ENCODE data around the gene GFRA4.

The GFRA4 gene

GRCh38 chr20:3646651-3647050 lies 16.5 kb downstream of the GFRA4 start:
- Histone ChIP-seq H3K9me3 (ENCODE audit: low read depth, low read length) (no peaks in the 10 kb centered on the region), H3K4me3 (no peak overlapping the region), H3K36me3 (ENCODE audit: insufficient read depth, low read length) (no peaks in the 10 kb centered on the region), H3K9ac (ENCODE audit: insufficient read length) (no peak overlapping the region), H3K27ac (no peak overlapping the region)
- DNase-seq (ENCODE audit: low read depth, low spot score): no peak
- TF ChIP-seq POLR2AphosphoS5 (IDR thresholded peaks at IDR 0.05; ENCODE audit: borderline replicate concordance, low read depth, low read length) (no peak), FOXP2 (optimal IDR thresholded peaks at IDR 0.05; ENCODE audit: control extremely low read depth, extremely low read length, insufficient read depth) (no peak), EZH2 (IDR thresholded peaks at IDR 0.05) (no peak)

- Histone ChIP-seq H3K36me3 (ENCODE audit: insufficient read depth, low read length) (no peaks in the 10 kb centered on the region), H3K9me3 (ENCODE audit: low read depth, low read length) (no peaks in the 10 kb centered on the region), H3K9ac (ENCODE audit: insufficient read length) (no peak overlapping the region), H3K4me3 (no peak overlapping the region), H3K27ac (no peak overlapping the region)
- no peak for TF ChIP-seq FOXP2 (optimal IDR thresholded peaks at IDR 0.05; ENCODE audit: control extremely low read depth, extremely low read length, insufficient read depth)
- no peak for TF ChIP-seq POLR2AphosphoS5 (IDR thresholded peaks at IDR 0.05; ENCODE audit: borderline replicate concordance, low read depth, low read length)
- no peak for TF ChIP-seq EZH2 (IDR thresholded peaks at IDR 0.05)
- DNase-seq (ENCODE audit: low read depth, low spot score): no peak
These were observed 17.1 kb downstream of the GFRA4 start for GRCh38 chr20:3646067-3646440.

- no peak overlapping the region for H3K27ac ChIP-seq
- H3K4me3 ChIP-seq: no peak overlapping the region
- H3K9ac ChIP-seq (ENCODE audit: insufficient read length): no peak overlapping the region
- no peaks in the 10 kb centered on the region; the same call in 1 of the 2 replicates for H3K9me3 ChIP-seq (ENCODE audit: low read depth, low read length)
- 0 out of 2 replicates have a peak, but pooled peaks cover 2% of the 10 kb centered on the region for H3K36me3 ChIP-seq (ENCODE audit: insufficient read depth, low read length)
- no peak for DNase-seq (ENCODE audit: low read depth, low spot score)
- TF ChIP-seq FOXP2 (optimal IDR thresholded peaks at IDR 0.05; ENCODE audit: control extremely low read depth, extremely low read length, insufficient read depth) (no peak), EZH2 (IDR thresholded peaks at IDR 0.05) (no peak), POLR2AphosphoS5 (IDR thresholded peaks at IDR 0.05; ENCODE audit: borderline replicate concordance, low read depth, low read length) (no peak)
These were observed 17.7 kb downstream of the GFRA4 start for GRCh38 chr20:3645309-3646066.

GRCh38 chr20:3640259-3640658 lies 22.9 kb downstream of the GFRA4 start:
- no peak overlapping the region for H3K4me3 ChIP-seq
- H3K9me3 ChIP-seq (ENCODE audit: low read depth, low read length): no peaks in the 10 kb centered on the region; the same call in 1 of the 2 replicates
- no peak overlapping the region for H3K9ac ChIP-seq (ENCODE audit: insufficient read length)
- TF ChIP-seq EZH2 (IDR thresholded peaks at IDR 0.05): no peak
- no peak for TF ChIP-seq FOXP2 (optimal IDR thresholded peaks at IDR 0.05; ENCODE audit: control extremely low read depth, extremely low read length, insufficient read depth)
- TF ChIP-seq POLR2AphosphoS5 (IDR thresholded peaks at IDR 0.05; ENCODE audit: borderline replicate concordance, low read depth, low read length): no peak
- DNase-seq (ENCODE audit: low read depth, low spot score): no peak
- H3K36me3 ChIP-seq (ENCODE audit: insufficient read depth, low read length): 0 out of 2 replicates have a peak, but pooled peaks cover 3% of the 10 kb centered on the region
- no peak overlapping the region for H3K27ac ChIP-seq

DNA sequence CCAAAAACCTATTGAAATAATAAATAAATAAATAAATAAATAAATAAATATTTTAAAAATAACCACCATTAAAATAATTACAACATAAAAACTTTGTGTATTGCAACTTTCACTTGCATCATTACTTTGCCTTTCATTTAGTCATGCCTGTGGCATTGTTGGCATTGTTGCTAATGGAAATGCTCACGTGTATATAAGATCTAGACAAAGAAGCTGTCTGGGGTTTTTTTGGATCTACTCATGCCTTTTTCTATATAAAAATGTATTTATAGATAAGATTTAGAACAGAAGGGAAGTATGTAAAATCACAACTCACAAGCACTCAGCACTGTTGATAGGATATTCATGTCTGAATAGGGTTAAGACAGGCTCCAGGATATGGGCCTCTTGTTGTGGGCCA lies 27.9 kb downstream of the GFRA4 start:
- H3K9me3 ChIP-seq (ENCODE audit: low read depth, low read length): no peaks in the 10 kb centered on the region; the same call in 1 of the 2 replicates
- no peaks in the 10 kb centered on the region for H3K36me3 ChIP-seq (ENCODE audit: insufficient read depth, low read length)
- no peak overlapping the region for H3K4me3 ChIP-seq
- H3K9ac ChIP-seq (ENCODE audit: insufficient read length): no peak overlapping the region
- TF ChIP-seq EZH2 (IDR thresholded peaks at IDR 0.05) (no peak), POLR2AphosphoS5 (IDR thresholded peaks at IDR 0.05; ENCODE audit: borderline replicate concordance, low read depth, low read length) (no peak), FOXP2 (optimal IDR thresholded peaks at IDR 0.05; ENCODE audit: control extremely low read depth, extremely low read length, insufficient read depth) (no peak)
- H3K27ac ChIP-seq: no peak overlapping the region
- no peak for DNase-seq (ENCODE audit: low read depth, low spot score)

DNA sequence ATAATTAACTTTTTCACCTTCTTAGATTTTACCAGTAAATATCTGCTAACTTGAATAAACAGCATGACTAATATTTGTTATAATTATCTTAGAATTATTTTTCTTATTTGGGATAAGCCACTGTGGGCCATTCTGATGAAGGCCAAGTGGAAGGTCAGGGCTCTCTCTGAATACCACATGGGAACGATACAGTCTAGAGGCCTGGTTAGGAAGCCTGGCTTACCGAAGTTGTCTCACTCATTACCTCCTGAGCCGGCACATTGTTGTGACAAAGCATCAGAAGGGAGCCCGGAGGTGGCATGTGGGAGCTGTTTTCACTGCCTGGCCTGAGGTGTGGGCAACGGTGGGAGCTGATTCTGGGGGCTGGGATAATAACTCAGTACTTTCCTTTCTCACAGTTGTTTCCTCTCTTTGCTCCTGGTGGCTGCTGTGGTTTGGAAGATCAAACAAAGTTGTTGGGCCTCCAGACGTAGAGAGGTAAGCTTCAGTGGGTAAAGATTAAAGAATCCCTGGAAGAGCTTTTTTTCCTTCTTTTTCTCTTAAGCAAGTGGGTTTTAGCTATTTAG lies 29.2 kb downstream of the GFRA4 start:
- Histone ChIP-seq H3K27ac (no peak overlapping the region), H3K9me3 (ENCODE audit: low read depth, low read length) (no peaks in the 10 kb centered on the region), H3K36me3 (ENCODE audit: insufficient read depth, low read length) (no peaks in the 10 kb centered on the region), H3K9ac (ENCODE audit: insufficient read length) (no peak overlapping the region), H3K4me3 (no peak overlapping the region)
- no peak for TF ChIP-seq FOXP2 (optimal IDR thresholded peaks at IDR 0.05; ENCODE audit: control extremely low read depth, extremely low read length, insufficient read depth)
- no peak for TF ChIP-seq POLR2AphosphoS5 (IDR thresholded peaks at IDR 0.05; ENCODE audit: borderline replicate concordance, low read depth, low read length)
- no peak for TF ChIP-seq EZH2 (IDR thresholded peaks at IDR 0.05)
- no peak for DNase-seq (ENCODE audit: low read depth, low spot score)

- H3K27ac ChIP-seq: no peak overlapping the region
- H3K9me3 ChIP-seq (ENCODE audit: low read depth, low read length): no peaks in the 10 kb centered on the region
- TF ChIP-seq POLR2AphosphoS5 (IDR thresholded peaks at IDR 0.05; ENCODE audit: borderline replicate concordance, low read depth, low read length) (no peak), FOXP2 (optimal IDR thresholded peaks at IDR 0.05; ENCODE audit: control extremely low read depth, extremely low read length, insufficient read depth) (no peak), EZH2 (IDR thresholded peaks at IDR 0.05) (no peak)
- no peak overlapping the region for H3K4me3 ChIP-seq
- no peak for DNase-seq (ENCODE audit: low read depth, low spot score)
- H3K9ac ChIP-seq (ENCODE audit: insufficient read length): no peak overlapping the region
- H3K36me3 ChIP-seq (ENCODE audit: insufficient read depth, low read length): no peaks in the 10 kb centered on the region
These were observed 30.7 kb downstream of the GFRA4 start for GRCh38 chr20:3632311-3633004.

- Histone ChIP-seq H3K27ac (no peak overlapping the region), H3K9ac (ENCODE audit: insufficient read length) (no peak overlapping the region), H3K4me3 (no peak overlapping the region), H3K36me3 (ENCODE audit: insufficient read depth, low read length) (no peaks in the 10 kb centered on the region), H3K9me3 (ENCODE audit: low read depth, low read length) (no peaks in the 10 kb centered on the region)
- TF ChIP-seq POLR2AphosphoS5 (IDR thresholded peaks at IDR 0.05; ENCODE audit: borderline replicate concordance, low read depth, low read length): no peak
- DNase-seq (ENCODE audit: low read depth, low spot score): no peak
These were observed 31.7 kb downstream of the GFRA4 start for GRCh38 chr20:3631534-3631933.

Measured in SK-N-MC (cell line).